ENCODE measurements around the gene INTS4. TPM values are rescaled to one million over a fixed set of nuclear protein-coding genes. Genes with fewer than 3 reads are reported as not detected.
"Not testable (repeated sequence)": the region's sequence is repeated elsewhere in the genome, so short reads cannot be mapped to it uniquely, and the experiment has no call there.

Gene INTS4
- total and polyA plus RNA-seq, 5 experiments from 2014 or later, result 36.1 to 77.1 (median 42.7) TPM

DNA sequence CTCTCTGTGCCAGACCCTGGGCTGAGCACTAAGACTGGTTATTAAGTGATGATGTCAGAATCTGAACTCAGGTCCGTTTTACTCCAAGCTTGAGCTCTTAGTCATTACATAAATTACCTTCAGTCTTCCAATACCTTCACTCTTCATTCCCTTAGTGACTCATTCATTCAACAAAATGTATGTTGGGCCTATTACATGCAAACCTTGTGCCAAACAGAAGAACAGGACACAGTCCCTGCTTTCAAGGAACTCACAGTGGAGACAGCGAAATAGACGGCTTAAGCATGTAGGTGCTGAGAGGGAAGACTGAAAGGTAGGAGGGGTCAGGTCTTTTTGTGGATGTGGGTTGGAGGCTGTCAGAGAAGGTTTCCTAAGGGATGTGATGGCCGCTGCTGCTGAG is 25.3 kb upstream of the INTS4 start:
- no peaks in the 10 kb centered on the region for H3K36me3 Mint-ChIP-seq

DNA sequence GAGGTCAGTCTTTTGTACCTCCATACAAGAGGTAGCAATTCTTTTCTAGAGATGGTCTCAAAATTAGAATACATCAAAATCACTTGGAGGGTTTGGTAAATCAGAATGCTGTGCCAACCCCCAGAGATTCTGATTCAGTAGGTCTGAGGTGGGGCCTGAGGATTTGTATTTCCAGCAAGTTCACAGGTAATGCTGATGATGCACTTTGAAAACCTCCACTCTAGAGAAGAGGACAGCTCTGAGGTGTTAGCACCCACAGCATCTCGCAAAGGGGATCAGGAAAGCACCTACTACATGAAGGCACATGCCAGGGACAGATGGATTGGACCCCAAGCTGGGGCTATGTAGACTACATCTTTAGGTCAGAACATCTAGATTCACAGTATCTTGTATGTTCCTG is 21.4 kb upstream of the INTS4 start:
- no peak overlapping the region for H3K4me3 Mint-ChIP-seq
- no peak for DNase-seq
- H3K27me3 Mint-ChIP-seq, result peaks cover 0 to 6% (median 2%) of the 10 kb centered on the region in 5 donors
- H3K4me1 Mint-ChIP-seq, result no peaks in the 10 kb centered on the region
- POLR2A ChIA-PET, result no interaction called here
- H3K36me3 Mint-ChIP-seq, result no peaks in the 10 kb centered on the region
- no peaks in the 10 kb centered on the region for H3K9me3 Mint-ChIP-seq
- ATAC-seq, result no peak
- no peak overlapping the region for H3K27ac Mint-ChIP-seq

More for the DNA sequence above, 25.3 kb upstream of the INTS4 start:
- Mint-ChIP-seq H3K4me1 (peaks cover 2 to 7% (median 3%) of the 10 kb centered on the region in 4 donors), H3K9me3 (no peaks in the 10 kb centered on the region), H3K27me3 (peaks cover 12 to 28% (median 21%) of the 10 kb centered on the region in 5 donors), H3K27ac (no peak overlapping the region), H3K4me3 (no peak overlapping the region)
- no peak for DNase-seq
- ATAC-seq, result no peak
- POLR2A ChIA-PET, result no interaction called here

DNA sequence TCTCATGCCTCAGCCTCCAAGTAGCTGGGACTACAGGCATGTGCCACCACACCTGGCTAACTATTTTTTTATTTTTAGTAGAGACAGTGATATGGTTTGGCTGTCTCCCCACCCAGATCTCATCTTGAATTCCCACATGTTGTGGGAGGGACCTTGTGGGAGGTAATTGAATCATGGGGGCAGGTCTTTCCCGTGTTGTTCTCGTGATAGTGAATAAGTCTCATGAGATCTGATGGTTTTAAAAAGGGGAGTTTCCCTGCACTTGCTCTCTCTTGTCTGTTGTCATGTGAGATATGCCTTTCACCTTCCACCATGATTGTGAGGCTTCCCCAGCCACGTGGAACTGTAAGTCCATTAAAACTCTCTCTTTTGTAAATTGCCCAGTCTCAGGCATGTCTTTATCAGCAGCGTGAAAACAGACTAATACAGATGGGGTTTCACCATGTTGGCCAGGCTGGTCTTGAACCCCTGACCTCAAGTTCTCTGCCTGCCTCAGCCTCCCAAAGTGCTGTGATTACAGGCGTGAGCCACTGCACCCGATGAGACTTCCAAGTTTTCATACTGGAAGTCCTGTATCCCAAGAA is 20.6 kb upstream of the INTS4 start:
- H3K4me3 Mint-ChIP-seq, H3K4me1 Mint-ChIP-seq, DNase-seq, H3K27me3 Mint-ChIP-seq, POLR2A ChIA-PET, H3K9me3 Mint-ChIP-seq, H3K27ac Mint-ChIP-seq, ATAC-seq, H3K36me3 Mint-ChIP-seq: not testable (repeated sequence)

DNA sequence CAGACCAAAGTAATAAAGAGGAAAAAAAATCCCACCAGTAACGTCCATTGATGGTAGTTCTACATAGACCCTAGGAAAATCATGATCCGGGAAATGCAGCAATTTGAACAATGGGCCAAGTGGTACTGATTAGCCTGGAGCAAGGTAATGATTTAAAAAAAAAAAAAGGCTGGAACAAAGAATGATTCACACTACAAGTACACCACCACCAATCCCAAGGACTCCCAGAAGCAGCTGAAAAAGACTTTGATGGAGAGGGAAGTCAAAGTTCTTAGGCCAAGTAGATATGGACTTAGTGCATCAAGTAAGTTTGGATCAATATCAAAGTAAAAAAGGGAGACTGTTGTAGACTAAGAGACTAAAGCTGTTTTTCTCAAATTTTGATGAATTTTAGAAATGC is 16.8 kb upstream of the INTS4 start:
- H3K27me3 Mint-ChIP-seq, result peaks cover 0 to 2% (median 0%) of the 10 kb centered on the region in 5 donors
- no peak overlapping the region for H3K4me3 Mint-ChIP-seq
- no peaks in the 10 kb centered on the region for H3K4me1 Mint-ChIP-seq
- H3K9me3 Mint-ChIP-seq, result no peaks in the 10 kb centered on the region
- no peak overlapping the region for H3K27ac Mint-ChIP-seq
- DNase-seq, result no peak
- no peaks in the 10 kb centered on the region for H3K36me3 Mint-ChIP-seq
- POLR2A ChIA-PET, result no interaction called here
- no peak for ATAC-seq

DNA sequence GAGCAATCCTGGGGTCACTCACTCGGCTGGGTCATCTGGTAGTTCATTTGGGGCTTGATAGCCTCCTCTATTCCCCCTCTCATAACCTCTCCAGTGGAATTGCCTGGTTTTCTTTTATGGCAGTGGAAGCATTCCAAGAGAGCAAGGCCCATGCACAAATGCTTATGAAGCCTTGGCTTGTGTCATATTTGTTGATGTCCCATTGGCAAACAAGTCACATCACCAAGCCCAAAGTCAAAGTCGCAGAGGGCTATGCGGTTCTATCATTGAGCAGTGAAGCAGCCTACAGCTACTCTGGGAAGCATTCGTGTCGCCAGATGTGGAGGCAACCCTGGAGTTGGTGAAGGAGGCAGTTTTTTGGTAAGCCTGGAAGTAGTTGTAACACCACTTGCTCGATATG is 16.3 kb upstream of the INTS4 start:
- peaks cover 0 to 2% (median 0%) of the 10 kb centered on the region in 5 donors for H3K27me3 Mint-ChIP-seq
- no peak overlapping the region for H3K4me3 Mint-ChIP-seq
- no peaks in the 10 kb centered on the region for H3K36me3 Mint-ChIP-seq
- POLR2A ChIA-PET, result no interaction called here
- DNase-seq (no peak), ATAC-seq (no peak)
- no peaks in the 10 kb centered on the region for H3K4me1 Mint-ChIP-seq
- no peaks in the 10 kb centered on the region for H3K9me3 Mint-ChIP-seq
- no peak overlapping the region for H3K27ac Mint-ChIP-seq

DNA sequence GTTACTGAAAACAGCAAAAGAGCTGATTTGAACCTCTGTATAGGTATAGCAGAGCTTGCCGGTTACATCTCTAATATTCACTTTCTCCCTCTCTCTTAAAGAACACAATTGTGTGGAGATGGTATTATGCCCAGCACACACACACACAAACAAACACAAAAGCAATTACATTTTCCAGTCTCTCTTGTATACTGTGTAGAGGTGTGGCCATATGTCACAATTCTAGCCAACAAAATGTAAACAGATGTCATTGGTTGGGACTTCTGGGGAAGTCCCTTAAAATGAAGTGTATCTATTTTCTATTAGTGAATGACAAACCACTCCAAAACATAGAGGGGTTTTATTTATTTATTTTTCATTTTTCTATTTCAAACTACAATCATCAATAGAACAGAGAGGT is 15.8 kb upstream of the INTS4 start:
- peaks cover 0 to 2% (median 0%) of the 10 kb centered on the region in 5 donors for H3K27me3 Mint-ChIP-seq
- H3K4me3 Mint-ChIP-seq, result no peak overlapping the region
- H3K9me3 Mint-ChIP-seq, result no peaks in the 10 kb centered on the region
- H3K27ac Mint-ChIP-seq, result no peak overlapping the region
- POLR2A ChIA-PET, result no interaction called here
- no peaks in the 10 kb centered on the region for H3K36me3 Mint-ChIP-seq
- no peaks in the 10 kb centered on the region for H3K4me1 Mint-ChIP-seq
- DNase-seq (no peak), ATAC-seq (no peak)

DNA sequence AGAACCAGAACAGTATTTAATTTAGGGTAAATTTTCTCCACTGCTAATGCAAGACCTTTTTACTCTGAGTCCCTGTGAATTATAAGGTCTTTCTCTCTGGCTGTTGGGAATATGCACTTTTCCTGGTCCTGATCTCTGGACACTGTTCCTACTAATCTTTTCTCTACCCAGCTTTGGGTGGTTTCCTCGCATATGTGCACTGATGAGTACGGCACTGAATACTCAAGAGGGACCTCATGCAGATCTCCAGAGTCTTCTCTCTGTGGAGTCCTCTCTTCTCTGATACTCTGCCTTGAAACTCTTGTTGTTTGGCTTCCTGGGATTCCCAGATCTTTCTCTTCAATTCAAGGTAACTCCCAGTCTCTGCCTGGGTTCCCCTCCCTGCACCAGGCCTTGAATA is 14.6 kb upstream of the INTS4 start:
- no peaks in the 10 kb centered on the region for H3K4me1 Mint-ChIP-seq
- H3K4me3 Mint-ChIP-seq, result no peak overlapping the region
- H3K27ac Mint-ChIP-seq, result peak overlapping the region in 1 of 10 donors; percentile 72
- H3K9me3 Mint-ChIP-seq, result no peaks in the 10 kb centered on the region
- H3K36me3 Mint-ChIP-seq, result no peaks in the 10 kb centered on the region
- H3K27me3 Mint-ChIP-seq, result peaks cover 0 to 2% (median 0%) of the 10 kb centered on the region in 5 donors
- POLR2A ChIA-PET, result interaction anchor here (0.6 kb wide), 1 partner anchor 16 kb away, joined by 4 read pairs; no protein-coding TSS in a partner anchor
- no peak for DNase-seq
- no peak for ATAC-seq

DNA sequence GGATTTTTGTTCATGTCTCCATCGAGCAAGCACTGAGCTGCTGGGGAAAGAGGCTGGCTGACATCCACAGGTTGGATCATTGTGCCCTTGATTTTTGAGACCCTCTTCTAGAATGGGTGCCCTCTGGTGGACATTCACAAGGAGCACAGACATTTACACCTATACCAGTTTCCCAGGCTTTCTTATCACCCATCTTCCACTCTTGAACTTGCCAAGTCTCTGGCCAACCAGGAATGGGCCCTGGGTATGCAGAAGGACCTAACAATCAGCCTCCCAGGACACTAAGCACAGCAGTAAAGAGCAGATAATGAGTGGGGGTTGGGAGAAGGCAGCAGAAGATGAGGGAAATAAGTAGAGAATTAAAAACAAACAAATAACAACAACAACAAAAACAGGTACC is 5.7 kb upstream of the INTS4 start:
- Mint-ChIP-seq H3K4me1 (peaks cover 4 to 21% (median 11%) of the 10 kb centered on the region in 4 donors), H3K27ac (peak overlapping the region in 2 of 10 donors; percentile 15 to 60), H3K36me3 (no peaks in the 10 kb centered on the region), H3K9me3 (no peaks in the 10 kb centered on the region), H3K27me3 (peaks cover 0 to 3% (median 0%) of the 10 kb centered on the region in 5 donors), H3K4me3 (peak overlapping the region in 1 of 10 donors; percentile 15)
- DNase-seq (peak in 9 of 10 donors; percentile 4 to 66 (median 36)), ATAC-seq (peak; percentile 80 to 91)
- POLR2A ChIA-PET, result no interaction called here

DNA sequence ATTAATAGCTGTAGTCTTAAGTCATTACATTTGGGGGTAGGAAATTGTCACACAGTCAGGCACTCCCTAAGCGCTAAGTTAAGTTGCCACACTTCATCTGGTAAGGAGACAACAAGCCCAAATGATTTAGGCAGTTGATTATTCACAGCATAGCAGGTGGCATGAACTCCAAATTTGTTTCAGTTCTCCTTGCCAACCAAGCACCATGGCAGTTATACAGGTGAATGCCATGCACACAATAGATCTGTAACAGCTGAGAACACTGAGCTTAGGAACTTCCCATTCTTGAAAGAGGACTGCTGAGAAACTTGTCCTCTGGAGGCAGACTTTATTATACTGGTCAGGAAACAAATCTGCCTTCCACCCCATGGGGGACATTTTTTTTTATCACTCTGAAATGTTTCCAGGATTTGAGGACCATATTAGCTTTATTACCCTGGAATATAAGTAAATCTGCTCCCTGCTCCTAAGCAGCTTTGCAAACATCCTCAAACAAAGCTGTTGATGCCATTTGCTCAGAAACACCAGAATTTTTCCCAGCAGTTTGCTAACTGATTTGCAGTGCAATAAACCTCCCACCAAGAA is 5.1 kb upstream of the INTS4 start:
- ATAC-seq, result no peak
- POLR2A ChIA-PET, result interaction anchor here (0.6 kb wide), 1 partner anchor 80 kb away, joined by 3 read pairs; no protein-coding TSS in a partner anchor
- H3K27me3 Mint-ChIP-seq, result peaks cover 0 to 3% (median 0%) of the 10 kb centered on the region in 5 donors
- DNase-seq, result no peak
- H3K27ac Mint-ChIP-seq, result no peak overlapping the region
- no peak overlapping the region for H3K4me3 Mint-ChIP-seq
- H3K9me3 Mint-ChIP-seq, result no peaks in the 10 kb centered on the region
- H3K4me1 Mint-ChIP-seq, result peaks cover 4 to 27% (median 14%) of the 10 kb centered on the region in 4 donors
- H3K36me3 Mint-ChIP-seq, result no peaks in the 10 kb centered on the region

DNA sequence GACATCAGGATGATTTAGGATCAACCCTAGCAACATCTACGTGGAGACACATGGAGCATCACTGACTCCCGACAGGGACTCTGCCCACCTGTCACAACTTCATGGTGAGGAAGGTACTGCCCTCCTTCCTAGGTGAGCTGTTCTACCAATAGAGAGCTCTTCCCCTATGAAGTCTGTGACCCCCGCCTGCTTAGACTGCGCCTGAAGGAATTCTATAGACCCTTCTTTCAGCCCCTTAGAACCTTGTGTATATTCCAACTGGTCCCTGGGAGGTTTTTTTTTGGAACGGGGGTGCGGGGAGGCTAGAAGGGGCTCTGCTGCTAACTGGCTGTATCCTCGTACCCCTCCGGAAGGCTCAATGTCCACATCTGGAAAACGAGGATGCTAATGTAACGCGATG is 566 bp downstream of the INTS4 start:
- Mint-ChIP-seq H3K4me1 (peaks cover 8 to 37% (median 32%) of the 10 kb centered on the region in 4 donors), H3K27me3 (no peaks in the 10 kb centered on the region), H3K36me3 (peaks cover 0 to 30% (median 0%) of the 10 kb centered on the region in 3 donors), H3K4me3 (peak overlapping the region; percentile 90 to 97 (median 94)), H3K27ac (peak overlapping the region; percentile 92 to 99 (median 98)), H3K9me3 (no peaks in the 10 kb centered on the region)
- POLR2A ChIA-PET, result interaction anchor here (1.1 to 2.7 kb wide), 8 partner anchors 10 to 404 kb away, joined by 3 to 35 read pairs (median 6); partner anchors contain the start of genes ALG8, AQP11, CLNS1A and NDUFC2
- ATAC-seq (no peak), DNase-seq (peak in 3 of 10 donors; percentile 1 to 6 (median 1))

DNA sequence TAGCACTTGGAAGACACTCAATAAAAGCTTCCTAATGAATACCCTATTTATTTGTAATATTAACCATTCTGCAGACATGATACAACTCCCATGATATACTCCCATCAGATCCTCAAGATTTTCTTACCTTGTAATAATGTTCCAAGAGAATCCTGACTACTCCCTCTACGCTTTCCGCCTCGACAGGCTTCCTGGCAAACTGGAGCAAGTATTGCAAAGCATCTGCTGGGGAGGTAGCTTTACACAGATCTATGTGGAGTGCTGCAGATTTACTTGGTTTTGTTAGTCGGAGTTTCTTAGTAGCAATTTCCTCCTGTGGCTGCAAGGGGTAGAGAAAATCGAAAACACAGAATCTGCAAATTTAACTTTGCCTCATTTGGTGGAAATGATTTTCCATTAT is 3.5 kb downstream of the INTS4 start:
- H3K27me3 Mint-ChIP-seq, result no peaks in the 10 kb centered on the region
- DNase-seq (no peak), ATAC-seq (no peak)
- no peak overlapping the region for H3K4me3 Mint-ChIP-seq
- H3K27ac Mint-ChIP-seq, result no peak overlapping the region
- H3K36me3 Mint-ChIP-seq, result peaks cover 7 to 59% (median 11%) of the 10 kb centered on the region in 3 donors
- peaks cover 10 to 44% (median 41%) of the 10 kb centered on the region in 4 donors for H3K4me1 Mint-ChIP-seq
- POLR2A ChIA-PET, result no interaction called here
- H3K9me3 Mint-ChIP-seq, result no peaks in the 10 kb centered on the region

DNA sequence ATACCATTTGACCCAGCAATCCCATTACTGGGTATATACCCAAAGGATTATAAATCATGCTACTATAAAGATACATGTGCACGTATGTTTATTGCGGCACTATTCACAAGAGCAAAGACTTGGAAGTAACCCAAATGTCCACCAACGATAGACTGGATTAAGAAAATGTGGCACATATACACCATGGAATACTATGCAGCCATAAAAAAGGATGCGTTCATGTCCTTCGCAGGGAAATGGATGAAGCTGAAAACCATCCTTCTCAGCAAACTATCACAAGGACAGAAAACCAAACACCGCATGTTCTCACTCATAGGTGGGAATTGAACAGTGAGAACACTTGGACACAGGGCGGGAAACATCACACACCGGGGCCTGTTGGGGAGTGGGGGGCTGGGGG is 8.0 kb downstream of the INTS4 start:
- Mint-ChIP-seq H3K36me3 (peaks cover 7 to 89% (median 37%) of the 10 kb centered on the region in 3 donors), H3K4me1 (peaks cover 9 to 44% (median 22%) of the 10 kb centered on the region in 4 donors)
- H3K4me3 Mint-ChIP-seq, DNase-seq, H3K27me3 Mint-ChIP-seq, H3K27ac Mint-ChIP-seq, ATAC-seq, H3K9me3 Mint-ChIP-seq: not testable (repeated sequence)
- POLR2A ChIA-PET, result interaction anchor here (0.7 kb wide), 1 partner anchor 8 kb away, joined by 3 read pairs; no protein-coding TSS in a partner anchor

DNA sequence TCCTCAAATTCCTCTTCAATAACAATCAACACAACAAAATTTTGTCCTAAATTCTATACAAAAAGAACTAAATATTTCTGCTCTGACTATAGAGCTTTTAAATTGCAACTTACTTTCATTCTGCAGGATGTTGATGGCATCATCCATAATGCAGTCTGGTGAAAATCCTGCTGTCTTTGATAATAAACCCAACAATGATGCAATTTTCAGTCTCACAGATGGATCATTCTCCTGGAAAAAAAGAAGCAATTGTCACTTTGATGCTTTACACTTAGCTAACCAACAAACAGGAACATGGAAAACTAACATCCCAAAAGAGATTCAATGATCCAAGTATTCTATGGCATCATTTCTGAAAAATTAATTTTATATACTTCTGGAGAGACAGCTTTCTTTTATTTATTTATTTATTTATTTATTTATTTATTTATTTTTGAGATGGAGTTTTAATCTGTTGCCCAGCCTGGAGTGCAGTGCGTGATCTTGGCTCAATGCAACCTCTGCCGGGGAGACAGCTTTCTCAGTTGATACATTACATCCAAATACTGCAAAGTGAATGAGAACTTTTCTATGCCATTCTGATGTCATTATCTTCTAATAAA is 13.0 kb downstream of the INTS4 start:
- H3K27ac Mint-ChIP-seq, result no peak overlapping the region
- no peaks in the 10 kb centered on the region for H3K9me3 Mint-ChIP-seq
- ATAC-seq, result no peak
- no peaks in the 10 kb centered on the region for H3K27me3 Mint-ChIP-seq
- POLR2A ChIA-PET, result interaction anchor here (0.8 kb wide), 1 partner anchor 12 kb away, joined by 3 read pairs; the partner anchor contains the start of gene INTS4
- no peak for DNase-seq
- H3K4me3 Mint-ChIP-seq, result no peak overlapping the region
- peaks cover 9 to 36% (median 14%) of the 10 kb centered on the region in 4 donors for H3K4me1 Mint-ChIP-seq
- H3K36me3 Mint-ChIP-seq, result peaks cover 0 to 83% (median 42%) of the 10 kb centered on the region in 3 donors

All from naive thymus-derived CD8-positive, alpha-beta T cell (primary cell).